GM20431 (cell line): ENCODE measurements around the gene COQ3.
"Not testable (repeated sequence)": the region's sequence is repeated elsewhere in the genome, so short reads cannot be mapped to it uniquely, and the experiment has no call there.

Experiments used
- in situ Hi-C: fragments of 300-500 bp; cut with MseI, MboI; formaldehyde crosslinking; loops from one replicate; pipeline ENCODE4 v1.15.0; 2020; ENCODE audit warnings: low sequenced_read_pairs; ENCODE audit not compliant: unreplicated experiment

The COQ3 gene

DNA sequence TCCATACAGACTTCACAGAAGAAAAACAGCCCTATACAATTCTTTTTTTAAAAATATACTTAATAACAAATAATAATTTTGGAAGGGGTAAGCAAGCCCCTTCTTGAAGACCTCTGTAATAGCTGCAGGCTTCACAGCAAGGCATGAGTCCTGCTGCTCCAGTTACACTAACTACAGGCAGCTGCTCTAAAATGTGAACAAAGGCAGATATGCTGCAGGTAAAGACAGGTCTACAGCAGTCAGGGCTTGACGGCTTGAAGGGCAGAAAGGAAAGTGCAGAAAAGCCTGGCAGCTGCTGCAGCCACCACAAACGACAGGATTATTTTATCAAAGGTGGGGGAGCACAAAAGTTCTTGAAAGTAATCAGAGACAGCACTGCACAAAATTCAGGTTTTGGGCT is 55.8 kb downstream of the COQ3 start:
- in situ Hi-C loops, result no loop called here

DNA sequence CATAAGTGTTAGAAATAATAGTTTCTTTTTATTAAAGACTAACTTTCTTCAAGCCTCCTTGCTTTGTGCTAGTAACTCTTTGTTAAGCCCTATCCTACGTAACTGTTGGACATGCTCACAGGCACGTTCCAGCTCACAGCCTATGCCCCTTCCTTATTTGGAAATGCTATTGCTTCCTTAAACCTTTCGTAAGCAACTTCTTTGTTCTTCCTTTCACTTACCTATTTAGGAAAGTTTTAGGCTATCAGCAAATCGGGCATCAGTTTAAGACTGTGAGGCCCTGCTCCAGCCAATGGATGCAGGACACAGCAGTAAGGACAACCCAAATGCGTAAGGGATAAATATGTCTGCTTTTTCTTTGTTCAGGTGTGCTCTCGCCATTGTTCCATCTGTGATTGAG is 58.7 kb downstream of the COQ3 start:
- in situ Hi-C loops, result not testable (repeated sequence)

DNA sequence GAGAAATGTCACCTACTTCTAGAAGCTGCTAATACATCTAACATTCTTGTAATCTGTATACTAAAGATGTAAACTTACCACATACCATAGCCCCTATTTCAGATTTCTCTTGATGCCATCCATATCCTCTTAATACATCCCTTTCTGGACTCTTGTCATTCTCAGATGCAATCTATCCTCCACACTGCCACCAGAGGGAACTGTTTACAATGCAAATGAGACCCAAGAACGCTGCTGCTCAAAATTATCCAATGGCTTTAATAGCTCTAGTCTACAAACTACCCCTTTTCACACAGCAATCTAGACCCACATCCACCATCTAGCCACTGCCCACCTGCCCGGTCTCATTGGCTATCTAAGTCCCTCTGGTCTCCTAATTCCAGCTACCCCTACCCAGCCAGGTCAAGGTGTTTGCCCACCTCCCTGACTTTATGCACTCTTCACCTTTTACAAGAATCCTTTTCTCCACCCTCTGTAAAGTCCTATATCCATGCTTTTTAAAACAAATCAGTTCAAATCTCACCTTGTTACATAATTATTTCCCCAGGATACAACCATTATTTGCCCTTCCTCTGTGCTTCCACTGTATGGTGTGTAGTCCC is 59.4 kb downstream of the COQ3 start:
- in situ Hi-C loops, result no loop called here

DNA sequence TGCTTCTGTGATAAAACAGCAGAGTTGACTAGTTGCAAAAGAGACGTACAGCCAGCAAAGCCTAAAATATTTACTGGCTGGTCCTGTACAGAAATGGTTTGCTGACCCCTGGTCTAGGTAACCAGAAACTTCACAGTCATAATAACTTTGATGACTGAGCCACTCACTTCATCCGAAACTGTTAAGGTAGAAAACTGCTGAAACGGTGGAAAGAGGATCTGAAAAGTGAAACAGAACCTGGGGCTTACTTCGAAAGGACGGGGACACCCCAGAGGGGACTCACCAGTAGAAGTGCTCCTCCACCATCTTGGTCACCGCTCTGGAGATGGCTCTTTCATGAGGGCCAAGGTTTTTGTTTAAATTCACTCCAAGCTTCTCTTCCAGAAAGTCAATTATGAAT is 60.9 kb downstream of the COQ3 start:
- in situ Hi-C loops, result no loop called here

DNA sequence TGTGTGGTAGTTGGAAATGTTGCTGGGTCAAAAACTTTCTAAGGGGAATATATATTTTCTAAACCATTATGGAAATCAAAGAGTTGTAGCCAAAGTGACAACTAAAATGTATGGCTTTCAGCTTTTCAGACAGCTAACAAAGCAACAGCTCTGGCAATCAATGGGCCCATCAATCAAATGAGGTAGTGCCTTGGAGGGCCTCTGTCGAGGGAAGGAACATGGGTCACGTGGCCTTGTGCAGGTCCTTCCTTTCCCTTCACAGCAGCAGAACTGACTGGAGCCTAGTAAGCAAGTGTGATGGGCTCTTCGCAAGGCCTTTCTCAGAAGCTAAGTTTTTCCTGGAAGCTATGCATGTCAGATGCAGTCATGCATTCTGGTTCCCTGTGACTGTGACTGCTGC is 62.5 kb downstream of the COQ3 start:
- in situ Hi-C loops, result no loop called here

DNA sequence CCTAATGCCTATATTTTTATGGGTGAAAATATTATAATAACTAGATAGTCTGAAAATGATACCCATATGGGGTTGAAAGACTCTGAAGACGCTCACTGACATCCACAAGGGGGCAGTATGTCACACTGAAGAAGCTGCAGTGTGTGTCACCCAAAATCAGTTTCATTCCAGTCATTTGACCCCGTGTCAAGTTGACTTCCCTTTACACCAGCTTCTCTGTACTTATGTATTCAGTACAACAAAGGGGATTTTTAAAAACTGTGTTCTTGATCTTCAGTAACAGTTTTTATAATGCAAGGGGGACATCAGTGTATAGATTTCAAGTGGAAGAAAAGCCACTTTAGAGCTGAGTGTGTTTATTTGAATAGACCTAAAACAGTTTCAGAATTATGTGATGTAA is 63.8 kb downstream of the COQ3 start:
- in situ Hi-C loops, result no loop called here

DNA sequence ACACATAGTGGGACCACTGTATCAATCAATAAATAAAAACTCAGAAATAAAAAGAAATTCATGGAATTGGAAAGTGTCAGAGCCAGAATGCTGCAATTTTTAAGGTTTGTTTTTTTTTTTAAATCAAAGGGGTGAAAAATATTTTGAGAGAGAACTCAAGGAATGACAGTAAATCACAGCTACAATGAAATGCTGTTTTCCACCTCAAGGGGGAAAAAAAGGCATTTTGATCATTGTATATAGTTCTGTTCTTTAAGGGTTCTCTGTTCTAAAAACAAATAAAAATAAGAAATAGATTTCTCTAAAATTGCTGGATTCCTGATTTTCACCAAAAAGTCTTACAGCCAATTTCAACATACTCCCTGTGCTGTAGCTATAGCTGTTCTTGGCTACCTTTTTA is 69.0 kb downstream of the COQ3 start:
- in situ Hi-C loops, result no loop called here
